Gastrocnemius medialis (tissue), 4 donors: ENCODE data around the gene OPALIN.

Source experiments
- POLR2A ChIP-seq, 2 donors: fragments of 450-650 bp; IDR thresholded peaks; one replicate each; pipeline ENCODE4 v1.6.1; 2017; ENCODE audit warnings: antibody characterized with exemption in 2 of 2, mild to moderate bottlenecking in 2 of 2, moderate library complexity in 2 of 2
- TF ChIP-seq, protein P1 (sequence below), 5 experiments: fragments of 450-650 bp in 3 of 5; fragments of 200-600 bp in 2 of 5; sonication (generic) in 2 of 5; IDR thresholded peaks in 4 of 5; conservative IDR thresholded peaks in 1 of 5; 1 replicate in 4 of 5; 2 replicates in 1 of 5; pipeline ENCODE4 v1.5.1; 2016 to 2019; ENCODE audit warnings: antibody characterized with exemption in 5 of 5, mild to moderate bottlenecking in 3 of 5, moderate library complexity in 3 of 5

DNA sequence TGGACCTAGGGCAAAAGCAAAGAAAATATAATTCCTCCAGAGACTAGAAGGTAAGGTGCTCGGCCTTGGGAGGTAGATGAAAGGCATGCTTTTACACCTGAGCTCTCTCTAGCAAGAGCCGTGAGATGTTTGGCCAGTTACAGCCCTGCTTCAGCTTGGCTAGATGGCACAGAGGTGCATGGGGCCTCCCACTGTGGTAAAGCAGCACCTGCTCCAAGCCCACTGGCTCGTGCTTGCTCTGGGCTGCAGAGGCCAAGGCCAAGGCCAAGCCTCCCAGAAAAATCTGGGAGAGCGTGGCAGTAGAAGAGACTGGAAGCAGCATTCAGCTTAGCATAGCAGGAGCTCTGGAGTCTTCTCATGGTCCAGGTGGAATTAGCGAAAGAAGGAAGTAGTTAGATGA, 31.0 kb upstream of the OPALIN start:
- TF ChIP-seq, protein P1, sequence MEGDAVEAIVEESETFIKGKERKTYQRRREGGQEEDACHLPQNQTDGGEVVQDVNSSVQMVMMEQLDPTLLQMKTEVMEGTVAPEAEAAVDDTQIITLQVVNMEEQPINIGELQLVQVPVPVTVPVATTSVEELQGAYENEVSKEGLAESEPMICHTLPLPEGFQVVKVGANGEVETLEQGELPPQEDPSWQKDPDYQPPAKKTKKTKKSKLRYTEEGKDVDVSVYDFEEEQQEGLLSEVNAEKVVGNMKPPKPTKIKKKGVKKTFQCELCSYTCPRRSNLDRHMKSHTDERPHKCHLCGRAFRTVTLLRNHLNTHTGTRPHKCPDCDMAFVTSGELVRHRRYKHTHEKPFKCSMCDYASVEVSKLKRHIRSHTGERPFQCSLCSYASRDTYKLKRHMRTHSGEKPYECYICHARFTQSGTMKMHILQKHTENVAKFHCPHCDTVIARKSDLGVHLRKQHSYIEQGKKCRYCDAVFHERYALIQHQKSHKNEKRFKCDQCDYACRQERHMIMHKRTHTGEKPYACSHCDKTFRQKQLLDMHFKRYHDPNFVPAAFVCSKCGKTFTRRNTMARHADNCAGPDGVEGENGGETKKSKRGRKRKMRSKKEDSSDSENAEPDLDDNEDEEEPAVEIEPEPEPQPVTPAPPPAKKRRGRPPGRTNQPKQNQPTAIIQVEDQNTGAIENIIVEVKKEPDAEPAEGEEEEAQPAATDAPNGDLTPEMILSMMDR (IDR thresholded peaks at IDR 0.05 in 4 of 5, conservative IDR thresholded peaks at IDR 0.05 in 1 of 5) = no peak
- no peak for TF ChIP-seq POLR2A (IDR thresholded peaks at IDR 0.05)
